NCI-H774 (cell line): ENCODE data around the gene ABCC11.

Experiments
- DNase-seq: peaks from one replicate; lab custom pipeline; 2025; lab: John Stamatoyannopoulos, UW

The ABCC11 gene

GRCh38 chr16:48161906-48162305 is 85.4 kb downstream of the ABCC11 start:
- DNase-seq: no peak

GRCh38 chr16:48160575-48160974 is 86.8 kb downstream of the ABCC11 start:
- no peak for DNase-seq

GRCh38 chr16:48158296-48158695 is 89.0 kb downstream of the ABCC11 start:
- DNase-seq: no peak

- DNase-seq: no peak
Measured at GRCh38 chr16:48157794-48158193, 89.5 kb downstream of the ABCC11 start.

GRCh38 chr16:48157302-48157701 is 90.0 kb downstream of the ABCC11 start:
- DNase-seq: no peak

- peak; percentile 58 for DNase-seq
Measured at GRCh38 chr16:48156790-48157209, 90.5 kb downstream of the ABCC11 start.

- DNase-seq: no peak
Measured at GRCh38 chr16:48155926-48156789, 91.2 kb downstream of the ABCC11 start, which contains the start of gene ABCC12. Gene ABCC12 (minus strand): TSS chr16:48155993. CDS start chr16:48146424, 9,569 bp downstream.

- DNase-seq: no peak
Measured at GRCh38 chr16:48153774-48154173, 93.6 kb downstream of the ABCC11 start.

- DNase-seq: no peak
Measured at GRCh38 chr16:48152226-48152625, 95.1 kb downstream of the ABCC11 start.

GRCh38 chr16:48150707-48151106 is 96.6 kb downstream of the ABCC11 start:
- no peak for DNase-seq

GRCh38 chr16:48146710-48147109 is 100.6 kb downstream of the ABCC11 start:
- no peak for DNase-seq

GRCh38 chr16:48146131-48146530 is 101.2 kb downstream of the ABCC11 start:
- DNase-seq: no peak

- DNase-seq: no peak
Measured at GRCh38 chr16:48143812-48144368, 103.4 kb downstream of the ABCC11 start.

GRCh38 chr16:48140821-48141220 is 106.5 kb downstream of the ABCC11 start:
- DNase-seq: no peak

GRCh38 chr16:48139517-48139916 is 107.8 kb downstream of the ABCC11 start:
- DNase-seq: no peak

GRCh38 chr16:48138543-48138942 is 108.8 kb downstream of the ABCC11 start:
- DNase-seq: no peak

- DNase-seq: no peak
Measured at GRCh38 chr16:48137822-48138221, 109.5 kb downstream of the ABCC11 start.

- DNase-seq: no peak
Measured at GRCh38 chr16:48136547-48137360, 110.6 kb downstream of the ABCC11 start.

GRCh38 chr16:48133455-48134211 is 113.7 kb downstream of the ABCC11 start:
- no peak for DNase-seq

GRCh38 chr16:48132696-48133095 is 114.6 kb downstream of the ABCC11 start:
- DNase-seq: no peak

GRCh38 chr16:48131201-48131935 is 116.0 kb downstream of the ABCC11 start:
- DNase-seq: no peak
